ENCODE results near the gene PFKFB4.

PFKFB4 gene

DNA sequence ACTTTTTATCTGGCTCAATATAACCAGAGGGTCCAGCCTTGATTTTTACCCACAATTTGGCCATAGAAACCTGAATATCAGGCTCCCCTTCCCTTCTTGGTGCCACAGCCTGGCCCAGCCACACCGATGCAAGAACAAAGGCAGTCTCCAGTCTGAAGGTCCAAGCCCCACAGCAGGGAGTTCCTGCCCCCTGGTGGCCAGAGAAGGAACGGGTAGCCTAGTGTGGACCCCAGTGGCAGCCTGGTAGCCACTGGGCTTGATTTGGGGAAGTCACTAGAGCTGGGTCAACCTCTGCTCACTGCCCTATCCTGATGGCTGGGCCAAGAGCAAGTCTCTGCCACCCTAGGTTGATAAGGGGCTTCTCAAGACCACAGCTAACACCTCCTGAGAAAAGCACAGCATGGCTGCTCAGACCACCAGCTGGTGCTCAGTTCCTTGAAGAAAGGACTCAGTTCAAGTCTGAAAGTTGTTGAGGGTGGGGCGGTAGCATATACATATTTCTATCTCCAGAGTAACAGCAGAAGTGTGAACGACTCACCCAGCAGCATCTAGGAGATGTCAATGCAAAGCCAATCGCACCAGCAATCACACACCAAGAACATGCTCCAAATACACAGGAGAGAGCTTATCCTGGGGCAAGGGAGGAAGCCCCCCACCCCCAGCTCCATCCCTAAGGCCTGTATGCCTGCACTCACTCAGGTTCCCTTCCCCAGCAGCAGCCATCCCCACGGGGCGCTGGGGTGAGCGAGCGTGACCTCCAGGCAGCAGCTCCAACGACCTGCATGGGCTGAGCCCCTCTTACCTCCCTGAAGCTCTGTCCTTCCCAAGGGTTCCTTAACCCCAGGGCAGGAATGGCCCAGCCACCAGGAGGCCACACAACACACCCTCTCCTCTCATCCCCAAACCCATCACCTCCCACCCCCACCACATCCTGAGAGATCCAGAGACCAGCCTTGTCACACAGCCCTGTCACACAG is 7.6 kb downstream of the PFKFB4 start:
- ChIA-PET CTCF (interaction anchor here (0.6 to 1.5 kb wide), 11 partner anchors 9 to 1293 kb away, joined by 3 to 6 read pairs (median 3); no protein-coding TSS in a partner anchor), POLR2A (ENCODE audit: low non-redundant PET) (no interaction called here)
- TF ChIP-seq, protein P1, sequence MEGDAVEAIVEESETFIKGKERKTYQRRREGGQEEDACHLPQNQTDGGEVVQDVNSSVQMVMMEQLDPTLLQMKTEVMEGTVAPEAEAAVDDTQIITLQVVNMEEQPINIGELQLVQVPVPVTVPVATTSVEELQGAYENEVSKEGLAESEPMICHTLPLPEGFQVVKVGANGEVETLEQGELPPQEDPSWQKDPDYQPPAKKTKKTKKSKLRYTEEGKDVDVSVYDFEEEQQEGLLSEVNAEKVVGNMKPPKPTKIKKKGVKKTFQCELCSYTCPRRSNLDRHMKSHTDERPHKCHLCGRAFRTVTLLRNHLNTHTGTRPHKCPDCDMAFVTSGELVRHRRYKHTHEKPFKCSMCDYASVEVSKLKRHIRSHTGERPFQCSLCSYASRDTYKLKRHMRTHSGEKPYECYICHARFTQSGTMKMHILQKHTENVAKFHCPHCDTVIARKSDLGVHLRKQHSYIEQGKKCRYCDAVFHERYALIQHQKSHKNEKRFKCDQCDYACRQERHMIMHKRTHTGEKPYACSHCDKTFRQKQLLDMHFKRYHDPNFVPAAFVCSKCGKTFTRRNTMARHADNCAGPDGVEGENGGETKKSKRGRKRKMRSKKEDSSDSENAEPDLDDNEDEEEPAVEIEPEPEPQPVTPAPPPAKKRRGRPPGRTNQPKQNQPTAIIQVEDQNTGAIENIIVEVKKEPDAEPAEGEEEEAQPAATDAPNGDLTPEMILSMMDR (conservative IDR thresholded peaks at IDR 0.05; ENCODE audit: low read depth), result peak; percentile 91
- DNase-seq (ENCODE audit: low spot score), result no peak
- peak overlapping the region; percentile 24 for H3K27ac ChIP-seq

DNA sequence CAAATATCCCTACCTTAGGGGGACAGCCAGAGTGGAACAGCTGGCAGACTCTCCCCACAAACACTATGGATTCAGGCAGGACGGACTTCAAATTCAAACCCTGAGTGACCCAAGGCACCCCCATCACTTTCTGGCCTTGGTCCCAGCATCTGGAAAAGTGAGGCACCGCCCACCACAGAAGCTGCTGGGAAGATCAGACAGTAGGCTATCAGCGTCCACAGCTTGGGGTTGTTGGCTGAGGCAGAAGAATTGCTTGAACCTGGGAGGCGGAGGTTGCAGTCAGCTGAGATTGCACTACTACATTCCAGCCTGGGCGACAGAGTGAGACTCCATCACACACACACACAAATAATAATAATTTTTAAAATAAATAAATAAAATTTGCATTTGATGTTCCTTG is 8.5 kb downstream of the PFKFB4 start:
- TF ChIP-seq, protein P1 (conservative IDR thresholded peaks at IDR 0.05; ENCODE audit: low read depth), result no peak
- H3K27ac ChIP-seq, result peak overlapping the region; percentile 33
- DNase-seq (ENCODE audit: low spot score), result no peak
- ChIA-PET CTCF (interaction anchor here (1.0 to 1.5 kb wide), 2 partner anchors 10 to 101 kb away, joined by 3 to 5 read pairs; partner anchors contain the start of gene ATRIP), POLR2A (ENCODE audit: low non-redundant PET) (no interaction called here)

DNA sequence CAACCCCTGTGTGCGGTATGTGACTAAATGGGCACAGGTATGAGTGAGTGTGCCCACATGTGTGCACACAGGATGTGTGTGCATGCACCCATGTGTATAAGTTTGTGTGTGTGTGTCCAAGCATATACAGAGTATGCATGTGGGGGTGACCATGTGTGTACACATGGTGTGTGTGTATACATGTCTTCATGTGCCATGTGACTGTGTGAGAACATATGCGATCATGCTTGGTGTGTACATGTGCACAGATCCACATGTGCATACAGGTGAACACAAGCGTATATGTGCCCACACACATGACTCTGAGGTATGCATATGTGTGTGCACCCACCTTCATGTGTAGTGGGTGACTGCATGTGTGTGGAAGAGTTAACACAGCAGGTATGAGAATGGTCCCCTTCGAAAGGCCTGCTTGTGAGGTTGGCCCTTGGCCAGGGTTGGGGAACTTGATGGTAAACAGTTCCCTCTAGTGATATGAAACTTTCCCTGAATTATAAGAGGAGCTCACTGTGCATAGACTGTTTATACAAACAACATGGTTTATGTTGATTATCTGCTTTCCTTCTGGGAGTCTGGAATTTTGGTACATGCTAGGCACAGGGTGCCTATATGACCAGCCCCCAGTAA is 10.3 kb downstream of the PFKFB4 start:
- H3K27ac ChIP-seq, result no peak overlapping the region; the same call in 1 of the 2 replicates
- CTCF ChIA-PET, result no interaction called here

DNA sequence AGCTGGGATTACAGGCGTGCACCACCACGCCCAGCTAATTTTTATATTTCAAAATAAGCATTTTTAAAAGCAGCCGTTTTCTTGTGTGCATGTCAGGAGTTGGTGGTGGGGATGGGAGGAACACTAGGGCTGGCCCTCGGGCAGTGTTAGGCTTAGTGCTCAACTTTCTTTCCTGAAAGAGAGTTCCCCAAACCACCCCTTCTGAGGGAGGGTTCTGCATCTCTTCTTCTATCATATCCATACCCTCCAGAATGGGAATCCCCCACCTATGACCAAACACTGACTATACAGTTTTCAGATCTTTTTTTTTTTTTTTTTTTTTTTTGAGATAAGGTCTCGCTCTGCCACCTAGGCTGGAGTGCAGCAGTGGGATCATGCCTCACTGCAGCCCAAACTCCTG is 12.5 kb downstream of the PFKFB4 start:
- TF ChIP-seq, protein P1 (conservative IDR thresholded peaks at IDR 0.05; ENCODE audit: low read depth), result no peak
- ChIA-PET CTCF (interaction anchor here (0.8 kb wide), 1 partner anchor 198 kb away, joined by 4 read pairs; no protein-coding TSS in a partner anchor), POLR2A (ENCODE audit: low non-redundant PET) (no interaction called here)
- no peak overlapping the region for H3K27ac ChIP-seq
- no peak for DNase-seq (ENCODE audit: low spot score)

More for the DNA sequence above, 10.3 kb downstream of the PFKFB4 start:
- TF ChIP-seq, protein P1 (conservative IDR thresholded peaks at IDR 0.05; ENCODE audit: low read depth), result no peak
- POLR2A ChIA-PET (ENCODE audit: low non-redundant PET), result no interaction called here
- no peak for DNase-seq (ENCODE audit: low spot score)

DNA sequence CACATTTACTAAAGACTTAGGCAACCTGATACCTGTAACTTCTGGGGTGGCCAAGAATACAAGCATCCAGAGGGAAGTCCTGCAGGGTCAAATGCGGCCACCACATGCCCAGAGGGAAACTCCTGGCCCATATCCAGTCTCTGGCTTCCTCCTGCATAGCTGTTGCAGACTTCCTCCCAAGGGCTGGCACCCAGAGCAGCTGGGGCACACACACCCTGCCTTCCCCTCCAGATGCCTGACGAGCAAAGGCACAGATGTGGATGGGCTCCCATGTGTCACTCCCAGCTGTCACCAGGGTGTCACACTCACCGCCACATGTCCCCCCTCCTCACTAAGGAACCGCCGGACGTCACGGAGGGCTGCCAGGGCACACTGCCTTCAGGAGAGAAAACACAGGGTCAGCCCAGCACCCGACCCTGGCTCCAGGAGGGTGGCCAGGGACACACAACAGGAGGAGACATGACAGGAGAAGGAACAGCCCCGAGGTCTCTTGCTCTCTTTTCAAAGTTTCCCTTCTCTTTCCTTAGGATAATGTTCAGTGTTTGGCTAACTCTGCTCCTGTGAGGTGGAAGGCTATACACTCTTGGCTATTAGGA is 13.2 kb downstream of the PFKFB4 start:
- ChIA-PET POLR2A (ENCODE audit: low non-redundant PET) (no interaction called here), CTCF (interaction anchor here (0.8 kb wide), 1 partner anchor 199 kb away, joined by 4 read pairs; no protein-coding TSS in a partner anchor)
- TF ChIP-seq, protein P1 (conservative IDR thresholded peaks at IDR 0.05; ENCODE audit: low read depth), result no peak

DNA sequence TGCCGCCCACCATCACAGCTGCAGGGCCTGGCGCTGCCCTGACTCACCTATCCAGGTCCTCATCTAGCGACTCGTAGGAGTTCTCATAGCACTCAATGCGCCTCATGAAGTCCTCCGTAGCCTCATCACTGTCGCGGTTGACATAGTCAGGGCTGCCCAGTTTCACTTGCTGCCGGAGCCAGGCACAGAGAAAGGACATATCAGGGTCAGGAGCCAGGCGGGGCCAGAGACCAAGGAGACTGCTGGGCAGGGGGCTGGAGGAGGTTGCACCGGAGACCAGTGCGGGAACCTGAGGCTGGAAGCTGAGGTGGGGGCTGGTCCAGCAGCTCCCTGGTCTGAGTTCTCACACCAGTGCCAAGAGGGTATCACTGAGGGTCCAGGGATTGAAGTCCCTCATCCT is 18.2 kb downstream of the PFKFB4 start:
- ChIA-PET CTCF (no interaction called here), POLR2A (ENCODE audit: low non-redundant PET) (no interaction called here)
- no peak for DNase-seq (ENCODE audit: low spot score)
- H3K27ac ChIP-seq, result no peak overlapping the region
- TF ChIP-seq, protein P1 (conservative IDR thresholded peaks at IDR 0.05; ENCODE audit: low read depth), result no peak

More for the DNA sequence above, 13.2 kb downstream of the PFKFB4 start:
- DNase-seq (ENCODE audit: low spot score), result no peak
- H3K27ac ChIP-seq, result peak overlapping the region; percentile 57

Measured in RWPE1 (cell line).